Panc1 (cell line): ENCODE data around the gene POU2F2. TPM values are rescaled to one million over a fixed set of nuclear protein-coding genes. Genes with fewer than 3 reads are reported as not detected.

Source experiments
- ATAC-seq: fragments of 200-7000 bp; cut with Tn5 transposase; 2 replicates; pipeline ENCODE4 v1.9.1; 2020; ENCODE audit warnings: mild to moderate bottlenecking, moderate library complexity
- BruUV-seq: library from RNA; stranded (reverse); fragments of 400-500 nt; replicated peaks from 2 replicates; lab custom pipeline; 2021; lab: Mats Ljungman, UMichigan
- CTCF ChIA-PET: fragments of 300-600 bp; sonication (Branson Sonifier 250); formaldehyde crosslinking; loops from one replicate; lab custom pipeline; 2022; ENCODE audit warnings: antibody characterized with exemption; lab: Charles Lee
- POLR2A ChIA-PET: fragments of 300-600 bp; sonication (Branson Sonifier 250); formaldehyde crosslinking; loops from one replicate; lab custom pipeline; 2022; ENCODE audit warnings: antibody characterized with exemption; lab: Charles Lee
- DNase-seq: peaks from one replicate; pipeline ENCODE4 v3.0.0-alpha.2; 2010; ENCODE audit warnings: low read depth, low spot score
- H3K27ac ChIP-seq: 2 replicates; pipeline ENCODE4 v1.5.1; 2011; ENCODE audit warnings: mild to moderate bottlenecking, low read length, inconsistent platforms
- H3K27me3 ChIP-seq: fragments of 200-500 bp; sonication (Bioruptor generic); 2 replicates; pipeline ENCODE4 v1.6.0; 2014; ENCODE audit warnings: low read length, inconsistent platforms; ENCODE audit not compliant: control insufficient read depth, insufficient read depth
- H3K36me3 ChIP-seq: fragments of 200-500 bp; sonication (Bioruptor generic); 2 replicates; pipeline ENCODE4 v1.5.1; 2014; ENCODE audit warnings: inconsistent platforms, mild to moderate bottlenecking, low read length, moderate library complexity; ENCODE audit not compliant: control insufficient read depth, insufficient read depth
- H3K4me1 ChIP-seq: 2 replicates; pipeline ENCODE4 v1.5.1; 2011; ENCODE audit warnings: inconsistent platforms, mild to moderate bottlenecking, low read length, moderate library complexity; ENCODE audit not compliant: control insufficient read depth, insufficient read depth
- H3K4me3 ChIP-seq, 2 experiments: 2 replicates each; pipeline ENCODE4 v1.5.1; 2011 to 2012; ENCODE audit warnings: low read depth in 2 of 2, low read length in 2 of 2, mild to moderate bottlenecking in 2 of 2, inconsistent platforms in 1 of 2, moderate library complexity in 1 of 2
- H3K9me3 ChIP-seq: fragments of 200-500 bp; sonication (Bioruptor generic); 2 replicates; pipeline ENCODE4 v1.5.1; 2014; ENCODE audit warnings: low read depth, mild to moderate bottlenecking, inconsistent platforms, low read length, moderate library complexity; ENCODE audit not compliant: control insufficient read depth, insufficient read depth
- CTCF ChIP-seq: fragments of 450-650 bp; IDR thresholded peaks from 2 replicates; pipeline ENCODE4 v1.5.1; 2017; ENCODE audit warnings: mild to moderate bottlenecking
- POLR2AphosphoS5 ChIP-seq: IDR thresholded peaks from 2 replicates; pipeline ENCODE4 v1.6.1; 2012; ENCODE audit warnings: mild to moderate bottlenecking, low read depth, low read length, moderate library complexity
- REST ChIP-seq, 2 experiments: IDR thresholded peaks; 2 replicates each; pipeline ENCODE4 v1.6.1; 2011 to 2012; ENCODE audit warnings: low read depth in 2 of 2, control low read depth in 1 of 2, low read length in 1 of 2, mild to moderate bottlenecking in 1 of 2, moderate library complexity in 1 of 2; ENCODE audit not compliant: insufficient read depth in 1 of 2
- SIN3A ChIP-seq: IDR thresholded peaks from 2 replicates; pipeline ENCODE4 v1.6.1; 2012; ENCODE audit warnings: low read depth, mild to moderate bottlenecking, low read length, moderate library complexity, borderline replicate concordance; ENCODE audit not compliant: insufficient read depth
- TCF7L2 ChIP-seq: IDR thresholded peaks from 2 replicates; pipeline ENCODE4 v1.6.1; 2011; ENCODE audit warnings: mild to moderate bottlenecking, low read depth, low read length, inconsistent platforms
- in situ Hi-C: cut with HindIII; loops from 2 replicates; pipeline ENCODE4 v1.10.0; 2016; ENCODE audit warnings: low sequenced_read_pairs, low pct_unique_long_range_greater_than_20kb
- intact Hi-C: fragments of 100-400 bp; cut with micrococcal nuclease; formaldehyde crosslinking; loops from one replicate; pipeline ENCODE4 v1.10.0; 2022; ENCODE audit not compliant: unreplicated experiment
- total RNA-seq: library from RNA; stranded (reverse); gene quantifications from one replicate; pipeline ENCODE4 v1.2.1, GENCODE V29; 2021; ENCODE audit not compliant: unreplicated experiment

Gene POU2F2
- total RNA-seq, 1 experiment from 2014 or later, result 0.10 TPM

- in situ Hi-C loops (no loop called here), intact Hi-C loops (no loop called here)
- ATAC-seq, result peak; percentile 82
- Histone ChIP-seq H3K9me3 (no peaks in the 10 kb centered on the region), H3K36me3 (no peaks in the 10 kb centered on the region), H3K27ac (no peak overlapping the region), H3K4me3 (no peak overlapping the region), H3K27me3 (no peaks in the 10 kb centered on the region), H3K4me1 (peaks cover 3% of the 10 kb centered on the region; the same call in 1 of the 2 replicates)
- DNase-seq, result no peak
- TF ChIP-seq POLR2AphosphoS5 (no peak), SIN3A (no peak), CTCF (no peak), REST (IDR thresholded peaks at IDR 0.05; ENCODE audit: insufficient read depth in 1 of 2, low read depth in 2 of 2, low read length in 1 of 2) (no peak), TCF7L2 (no peak)
- ChIA-PET CTCF (no interaction called here), POLR2A (no interaction called here)
- no TSS peak for BruUV-seq
Measured at GRCh38 chr19:42091742-42092141, 40.5 kb downstream of the POU2F2 start.

- no TSS peak for BruUV-seq
- CTCF ChIA-PET, result no interaction called here
- Histone ChIP-seq H3K9me3 (no peaks in the 10 kb centered on the region), H3K4me3 (no peak overlapping the region), H3K4me1 (peaks cover 3% of the 10 kb centered on the region; the same call in 1 of the 2 replicates), H3K27ac (no peak overlapping the region), H3K27me3 (no peaks in the 10 kb centered on the region), H3K36me3 (no peaks in the 10 kb centered on the region)
- no peak; the same call in 1 of the 2 replicates for ATAC-seq
- intact Hi-C loops, result no loop called here
- DNase-seq, result no peak
- in situ Hi-C loops, result no loop called here
- POLR2A ChIA-PET, result no interaction called here
- no peak for TF ChIP-seq SIN3A
- TF ChIP-seq REST (IDR thresholded peaks at IDR 0.05; ENCODE audit: insufficient read depth in 1 of 2, low read depth in 2 of 2, low read length in 1 of 2), result no peak
- no peak for TF ChIP-seq CTCF
- no peak for TF ChIP-seq POLR2AphosphoS5
- TF ChIP-seq TCF7L2, result no peak
Measured at GRCh38 chr19:42091300-42091699, 40.9 kb downstream of the POU2F2 start.
